MM.1S (cell line): Measurements from ENCODE around the gene PTPRN2.

Experiments used
- DNase-seq: peaks from one replicate; pipeline ENCODE4 v3.0.0-alpha.2; 2015
- H2AFZ ChIP-seq: fragments of 300-600 bp; sonication (generic); 2 replicates; pipeline ENCODE4 v1.6.0; 2016; ENCODE audit warnings: antibody characterized with exemption, low read length
- H3F3A ChIP-seq: fragments of 300-600 bp; sonication (generic); 2 replicates; pipeline ENCODE4 v1.6.1; 2016; ENCODE audit warnings: mild to moderate bottlenecking, antibody characterized with exemption, low read length, moderate library complexity, mixed read lengths; ENCODE audit not compliant: insufficient read depth
- H3K27ac ChIP-seq: fragments of 300-600 bp; sonication (generic); 2 replicates; pipeline ENCODE4 v1.5.1; 2016; ENCODE audit warnings: mild to moderate bottlenecking, low read length
- H3K27me3 ChIP-seq: fragments of 300-600 bp; sonication (generic); replicated peaks from 2 replicates; pipeline ENCODE4 v1.6.0; 2016; ENCODE audit warnings: low read length; ENCODE audit not compliant: insufficient read depth
- H3K36me3 ChIP-seq: fragments of 300-600 bp; sonication (generic); replicated peaks from 2 replicates; pipeline ENCODE4 v1.6.1; 2016; ENCODE audit warnings: mild to moderate bottlenecking, low read length, mixed read lengths; ENCODE audit not compliant: insufficient read depth
- H3K4me1 ChIP-seq: fragments of 300-600 bp; sonication (generic); 2 replicates; pipeline ENCODE4 v1.6.1; 2016; ENCODE audit warnings: low read length, mixed read lengths
- H3K4me2 ChIP-seq: fragments of 300-600 bp; sonication (generic); 2 replicates; pipeline ENCODE4 v1.6.0; 2016; ENCODE audit warnings: low read depth, low read length
- H3K4me3 ChIP-seq: fragments of 300-600 bp; sonication (generic); 2 replicates; pipeline ENCODE4 v1.5.1; 2016; ENCODE audit warnings: low read length, mixed read lengths
- H3K79me2 ChIP-seq: fragments of 300-600 bp; sonication (generic); 2 replicates; pipeline ENCODE4 v1.6.1; 2016; ENCODE audit warnings: mixed run types, low read length, mixed read lengths
- H3K9ac ChIP-seq: fragments of 300-600 bp; sonication (generic); 2 replicates; pipeline ENCODE4 v1.6.1; 2016; ENCODE audit warnings: low read length, mixed read lengths
- H3K9me2 ChIP-seq: fragments of 300-600 bp; sonication (generic); replicated peaks from 2 replicates; pipeline ENCODE4 v1.6.1; 2016; ENCODE audit warnings: mild to moderate bottlenecking, low read length, mixed read lengths; ENCODE audit not compliant: insufficient read depth
- H3K9me3 ChIP-seq: fragments of 300-600 bp; sonication (generic); replicated peaks from 2 replicates; pipeline ENCODE4 v1.6.1; 2016; ENCODE audit warnings: mild to moderate bottlenecking, low read length, mixed read lengths; ENCODE audit not compliant: insufficient read depth
- H4K20me1 ChIP-seq: fragments of 300-600 bp; sonication (generic); 2 replicates; pipeline ENCODE4 v1.6.1; 2016; ENCODE audit warnings: mild to moderate bottlenecking, low read length, moderate library complexity, mixed read lengths; ENCODE audit not compliant: insufficient read depth
- EZH2 ChIP-seq: fragments of 300-600 bp; sonication (generic); optimal IDR thresholded peaks from 2 replicates; pipeline ENCODE3; 2017; ENCODE audit warnings: low read depth, mild to moderate bottlenecking, antibody characterized with exemption, low read length, mixed read lengths
- EZH2phosphoT487 ChIP-seq: fragments of 300-600 bp; sonication (generic); IDR thresholded peaks from 2 replicates; pipeline ENCODE4 v1.6.1; 2018; ENCODE audit warnings: antibody characterized with exemption, low read length
- TF ChIP-seq, protein P1 (sequence below): fragments of 300-600 bp; sonication (generic); IDR thresholded peaks from 2 replicates; pipeline ENCODE4 v1.5.1; 2016; ENCODE audit warnings: antibody characterized with exemption, low read length, mixed read lengths

PTPRN2 gene

DNA sequence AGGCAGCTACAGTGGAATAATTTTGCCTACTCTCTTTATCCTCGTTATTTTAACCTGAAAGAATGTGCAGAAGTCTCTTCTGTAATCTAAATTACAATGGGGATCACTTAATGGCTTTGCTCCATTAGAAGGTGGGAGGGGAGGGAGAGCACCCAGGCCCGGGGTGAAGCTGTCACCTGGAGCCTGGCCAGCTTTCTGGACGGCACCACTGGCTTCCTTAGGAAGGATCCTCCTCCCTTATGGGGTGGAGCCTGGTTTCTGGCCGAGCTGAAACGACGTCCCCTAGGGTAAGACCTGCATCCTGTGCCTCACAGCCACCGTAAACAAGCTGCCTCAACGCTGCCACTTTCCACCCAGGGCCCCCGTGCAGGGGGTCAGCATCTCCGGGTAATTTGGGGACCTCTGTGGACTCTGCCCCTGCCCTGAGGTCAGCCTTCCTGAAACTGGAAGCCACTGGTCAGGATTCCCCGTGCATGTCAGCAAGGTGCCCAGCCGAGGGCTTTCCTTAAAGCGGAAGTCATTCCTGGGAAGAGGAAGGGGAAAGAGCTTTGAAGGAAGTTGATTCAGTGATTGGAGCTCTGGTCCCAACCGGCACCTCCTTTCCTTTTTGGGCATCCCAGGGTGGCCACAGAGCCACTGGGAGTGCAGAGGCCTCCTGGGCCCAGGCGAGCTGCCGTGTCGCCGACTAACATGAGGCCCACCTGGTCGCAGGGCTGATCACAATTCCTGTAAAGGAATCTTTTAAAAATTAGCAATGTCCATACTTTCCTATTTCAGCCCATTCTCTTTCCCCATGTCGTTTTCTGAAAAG, 681.8 kb downstream of the PTPRN2 start:
- H3K36me3 ChIP-seq = no peaks in the 10 kb centered on the region
- no peak for DNase-seq
- TF ChIP-seq, protein P1, sequence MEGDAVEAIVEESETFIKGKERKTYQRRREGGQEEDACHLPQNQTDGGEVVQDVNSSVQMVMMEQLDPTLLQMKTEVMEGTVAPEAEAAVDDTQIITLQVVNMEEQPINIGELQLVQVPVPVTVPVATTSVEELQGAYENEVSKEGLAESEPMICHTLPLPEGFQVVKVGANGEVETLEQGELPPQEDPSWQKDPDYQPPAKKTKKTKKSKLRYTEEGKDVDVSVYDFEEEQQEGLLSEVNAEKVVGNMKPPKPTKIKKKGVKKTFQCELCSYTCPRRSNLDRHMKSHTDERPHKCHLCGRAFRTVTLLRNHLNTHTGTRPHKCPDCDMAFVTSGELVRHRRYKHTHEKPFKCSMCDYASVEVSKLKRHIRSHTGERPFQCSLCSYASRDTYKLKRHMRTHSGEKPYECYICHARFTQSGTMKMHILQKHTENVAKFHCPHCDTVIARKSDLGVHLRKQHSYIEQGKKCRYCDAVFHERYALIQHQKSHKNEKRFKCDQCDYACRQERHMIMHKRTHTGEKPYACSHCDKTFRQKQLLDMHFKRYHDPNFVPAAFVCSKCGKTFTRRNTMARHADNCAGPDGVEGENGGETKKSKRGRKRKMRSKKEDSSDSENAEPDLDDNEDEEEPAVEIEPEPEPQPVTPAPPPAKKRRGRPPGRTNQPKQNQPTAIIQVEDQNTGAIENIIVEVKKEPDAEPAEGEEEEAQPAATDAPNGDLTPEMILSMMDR = no peak
- TF ChIP-seq EZH2 (no peak), EZH2phosphoT487 (no peak)

DNA sequence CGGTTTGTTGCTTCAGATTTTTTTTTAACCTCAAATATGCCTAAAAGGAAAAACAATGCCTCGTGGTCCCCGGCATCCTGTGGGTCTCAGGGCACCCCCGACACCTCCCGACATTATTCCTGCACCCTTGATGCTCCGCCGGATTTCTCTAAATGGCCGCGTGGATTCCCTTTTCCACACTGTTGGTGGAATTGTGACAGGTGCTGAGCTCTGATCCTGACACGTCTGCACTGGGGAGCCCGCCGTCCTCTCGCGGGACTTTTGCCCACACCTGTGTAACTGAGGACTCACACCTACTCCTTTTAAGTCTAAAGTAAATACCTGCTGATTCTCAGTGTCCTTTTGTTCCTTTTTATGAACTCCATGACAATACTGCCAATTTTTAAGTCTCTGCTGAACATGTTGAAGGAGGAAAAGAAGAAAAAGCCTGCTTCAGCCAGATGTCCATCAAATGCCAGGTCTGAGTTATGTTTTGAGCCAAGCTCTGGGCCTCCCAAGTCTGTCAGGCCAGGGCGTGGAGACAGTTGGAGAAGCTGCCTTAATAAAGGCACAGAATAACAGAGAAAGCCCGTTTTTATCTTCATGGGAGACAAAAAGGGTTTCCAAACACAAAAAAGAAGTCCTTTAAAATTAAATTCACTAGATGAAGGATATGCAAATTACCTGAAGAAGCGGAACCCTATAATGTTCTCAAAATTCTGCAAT, 682.6 kb downstream of the PTPRN2 start:
- H3K9me3 ChIP-seq = no peaks in the 10 kb centered on the region
- H3K36me3 ChIP-seq = no peaks in the 10 kb centered on the region
- H3K4me2 ChIP-seq = peak overlapping the region; percentile 33
- H3K79me2 ChIP-seq = no peaks in the 10 kb centered on the region
- no peak overlapping the region for H3K4me3 ChIP-seq
- no peaks in the 10 kb centered on the region for H3K4me1 ChIP-seq
- H4K20me1 ChIP-seq = no peaks in the 10 kb centered on the region
- no peak overlapping the region for H3K27ac ChIP-seq
- TF ChIP-seq EZH2phosphoT487 = no peak
- TF ChIP-seq, protein P1 = no peak
- no peak for TF ChIP-seq EZH2
- H3K9ac ChIP-seq = no peak overlapping the region
- DNase-seq = no peak
- peaks cover 91% of the 10 kb centered on the region for H3K27me3 ChIP-seq
- no peak overlapping the region for H2AFZ ChIP-seq
- H3K9me2 ChIP-seq = no peaks in the 10 kb centered on the region
- no peaks in the 10 kb centered on the region for H3F3A ChIP-seq

More for the DNA sequence above, 681.8 kb downstream of the PTPRN2 start:
- Histone ChIP-seq H3K9ac (no peak overlapping the region), H3K4me3 (no peak overlapping the region), H3K9me3 (no peaks in the 10 kb centered on the region), H3K27ac (no peak overlapping the region), H3K79me2 (no peaks in the 10 kb centered on the region), H3F3A (no peaks in the 10 kb centered on the region), H4K20me1 (no peaks in the 10 kb centered on the region), H3K9me2 (no peaks in the 10 kb centered on the region), H3K27me3 (peaks cover 87% of the 10 kb centered on the region), H3K4me1 (no peaks in the 10 kb centered on the region), H2AFZ (no peak overlapping the region), H3K4me2 (no peak overlapping the region)

DNA sequence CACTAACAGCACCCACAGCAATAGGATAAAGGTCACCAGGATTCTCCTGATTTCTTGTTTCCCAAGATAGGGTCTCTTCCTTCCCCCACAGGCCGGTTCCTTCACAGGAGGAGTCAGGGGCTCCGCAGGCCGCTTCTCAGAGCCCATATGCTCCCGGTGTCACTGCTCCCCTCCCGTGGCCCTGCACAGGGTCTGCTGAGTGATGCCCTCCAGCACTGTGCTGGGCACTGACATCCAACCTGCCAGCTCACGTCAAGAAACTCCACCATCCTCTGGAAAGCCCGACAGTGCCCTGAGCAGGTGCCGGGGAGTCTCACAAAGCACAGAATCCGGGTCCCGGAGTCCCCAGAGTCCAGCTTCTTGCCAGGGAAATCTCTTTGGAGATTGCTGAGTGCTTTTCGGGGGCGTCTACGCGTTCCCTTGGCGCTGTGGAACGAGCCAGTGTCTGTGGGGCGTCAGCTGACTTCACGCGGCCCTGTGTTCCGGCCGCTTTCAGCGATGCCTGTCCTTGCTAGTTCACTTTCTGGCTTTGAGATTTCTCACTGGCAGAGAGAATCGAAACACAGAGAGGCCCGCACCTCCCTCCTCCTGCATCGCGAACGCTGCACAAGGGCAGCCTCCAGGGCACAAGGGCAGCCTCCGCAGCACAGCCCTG, 683.3 kb downstream of the PTPRN2 start:
- no peak overlapping the region for H3K9ac ChIP-seq
- no peak overlapping the region for H2AFZ ChIP-seq
- H4K20me1 ChIP-seq = no peaks in the 10 kb centered on the region
- no peak overlapping the region for H3K27ac ChIP-seq
- no peaks in the 10 kb centered on the region for H3K4me1 ChIP-seq
- H3K27me3 ChIP-seq = peaks cover 92% of the 10 kb centered on the region
- no peaks in the 10 kb centered on the region for H3F3A ChIP-seq
- H3K79me2 ChIP-seq = no peaks in the 10 kb centered on the region
- H3K9me2 ChIP-seq = no peaks in the 10 kb centered on the region
- no peak overlapping the region for H3K4me3 ChIP-seq
- no peaks in the 10 kb centered on the region for H3K36me3 ChIP-seq
- TF ChIP-seq EZH2phosphoT487 (no peak), EZH2 (no peak)
- TF ChIP-seq, protein P1 = no peak
- peak overlapping the region; percentile 33; the same call in 1 of the 2 replicates for H3K4me2 ChIP-seq
- H3K9me3 ChIP-seq = no peaks in the 10 kb centered on the region
- peak; percentile 75 for DNase-seq
